NCI-H1436 treated with DMSO at 0.1 percent for 48 hours (cell line): ENCODE results near the gene SLC38A2.
"Not testable (repeated sequence)": the region's sequence is repeated elsewhere in the genome, so short reads cannot be mapped to it uniquely, and the experiment has no call there.

Experiments
- DNase-seq: peaks from one replicate; lab custom pipeline; 2025; lab: John Stamatoyannopoulos, UW

The SLC38A2 gene

DNA sequence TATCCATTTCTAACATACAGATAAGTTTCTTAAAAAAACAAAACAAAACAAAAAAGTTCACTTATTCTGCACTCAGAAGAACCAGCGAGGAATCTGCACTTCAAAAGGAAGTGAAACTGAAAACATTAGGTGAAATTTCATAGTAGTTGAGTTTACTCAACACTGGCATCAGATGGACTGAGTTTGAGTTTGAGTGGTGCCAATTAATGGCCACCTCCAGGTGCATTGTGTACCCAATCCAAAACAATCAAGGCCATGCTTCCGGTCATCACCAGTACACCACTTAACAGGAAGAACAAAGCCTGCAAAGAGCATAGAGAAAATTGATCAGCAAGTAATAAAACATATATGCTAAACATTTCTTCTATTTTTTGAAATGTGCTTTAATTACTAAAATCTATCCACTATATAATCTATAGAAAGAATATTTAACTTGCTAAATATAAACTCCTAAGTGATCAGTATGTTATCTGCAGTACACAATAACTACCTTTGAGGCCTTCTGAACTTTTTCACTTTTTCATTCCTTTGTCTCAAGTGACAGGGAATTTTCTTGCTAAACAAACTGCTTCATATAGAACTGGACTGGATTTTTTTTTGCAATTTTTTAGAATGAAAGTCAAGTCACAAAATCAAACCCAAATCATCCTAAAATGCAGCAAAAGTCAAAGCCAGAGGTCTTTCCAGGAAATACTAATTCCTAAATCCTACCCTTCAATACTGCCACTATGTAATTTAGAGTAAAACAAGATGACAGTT is 11.5 kb downstream of the SLC38A2 start:
- no peak for DNase-seq

- DNase-seq: no peak
Measured at GRCh38 chr12:46360370-46360769, 12.2 kb downstream of the SLC38A2 start.

DNA sequence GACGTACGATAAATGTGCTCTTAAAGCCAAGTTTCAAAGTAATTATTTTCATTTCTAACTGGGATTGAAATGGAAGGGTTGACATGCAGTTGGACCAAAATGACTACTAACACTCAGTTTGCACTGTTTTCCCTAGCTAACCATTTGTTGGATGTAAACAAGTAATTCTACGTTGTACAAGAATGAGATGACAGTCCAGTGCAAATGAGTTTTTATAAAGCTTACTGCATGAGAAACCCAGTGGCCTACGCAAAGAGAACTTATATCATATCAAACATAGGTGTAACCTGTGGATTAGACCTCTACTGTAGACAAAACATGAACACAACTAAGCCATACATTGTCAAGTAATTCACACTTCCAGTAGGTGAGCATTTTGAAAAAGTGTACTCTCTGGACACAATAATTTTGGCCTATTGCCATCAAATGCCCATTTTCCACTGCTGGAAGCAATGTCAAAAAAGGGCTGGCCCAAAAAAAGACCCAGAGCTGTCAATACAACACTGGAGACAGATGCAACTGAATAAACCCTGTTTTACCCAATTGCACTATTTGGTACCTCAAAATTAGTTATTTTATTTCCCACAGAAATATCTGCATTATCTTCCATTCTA is 12.8 kb downstream of the SLC38A2 start:
- DNase-seq: no peak

- DNase-seq: no peak
Measured at GRCh38 chr12:46358791-46359666, 13.5 kb downstream of the SLC38A2 start.

- DNase-seq: no peak
Measured at GRCh38 chr12:46358325-46358700, 14.3 kb downstream of the SLC38A2 start.

DNA sequence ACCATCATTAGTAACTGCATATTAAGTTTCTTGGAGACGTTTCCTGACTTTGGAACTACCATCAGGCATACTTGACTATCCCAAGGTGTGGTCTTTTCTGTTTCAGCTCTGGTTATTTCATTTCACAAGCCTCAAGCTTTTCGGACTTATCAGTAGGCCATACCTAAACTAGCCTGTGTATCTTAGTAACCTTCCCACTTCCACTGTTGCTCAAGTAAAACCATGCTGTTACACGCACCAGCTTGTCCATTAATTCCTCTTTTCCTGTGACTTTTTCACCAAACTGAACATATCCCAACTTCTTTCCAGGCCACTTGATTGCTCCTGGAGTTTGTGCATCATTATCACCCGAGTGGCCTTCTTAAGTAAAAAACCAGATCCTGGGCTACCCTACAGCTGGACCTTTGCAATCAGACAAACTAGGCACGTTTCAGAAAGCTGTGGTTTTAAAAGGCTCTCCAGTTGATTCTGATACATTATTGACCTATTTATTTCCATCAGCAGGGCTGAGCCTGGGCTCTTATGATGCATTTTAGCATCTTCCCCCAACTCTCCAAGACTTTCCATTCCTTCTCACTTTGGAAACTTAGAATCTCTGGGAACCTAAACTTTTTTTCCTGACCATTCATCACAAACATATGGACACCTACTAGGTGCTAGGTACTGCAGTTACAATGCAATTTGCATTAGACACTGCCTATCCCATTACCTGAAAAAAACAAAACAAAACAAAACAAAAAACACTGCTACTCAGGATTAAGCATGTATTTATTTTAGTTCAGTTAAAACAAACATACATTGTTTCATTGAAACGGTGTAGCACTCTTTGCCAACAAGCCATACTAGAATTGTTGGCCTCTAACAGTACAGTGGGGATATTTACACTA is 14.9 kb downstream of the SLC38A2 start:
- no peak for DNase-seq

- no peak for DNase-seq
Measured at GRCh38 chr12:46356655-46357437, 15.7 kb downstream of the SLC38A2 start.

DNA sequence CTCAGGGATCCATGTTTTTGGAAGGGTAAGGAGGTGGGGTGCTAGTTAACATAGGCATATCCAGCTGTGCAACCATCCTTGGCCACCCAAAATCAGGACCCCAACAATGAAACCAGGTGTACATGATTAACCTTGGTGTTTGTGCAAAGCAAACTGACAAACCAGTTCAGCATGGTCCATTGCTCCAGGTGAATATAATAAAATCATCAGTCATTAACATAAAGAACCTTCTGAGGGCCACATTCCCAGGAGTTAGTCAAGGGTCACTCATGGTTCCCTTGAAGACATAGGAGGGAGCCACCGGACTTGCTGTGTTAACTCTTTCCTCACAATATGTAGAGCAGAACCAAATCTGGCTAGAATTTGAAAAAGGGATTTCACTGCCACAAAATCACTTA is 17.8 kb downstream of the SLC38A2 start:
- no peak for DNase-seq

- no peak for DNase-seq
Measured at GRCh38 chr12:46354111-46354801, 18.3 kb downstream of the SLC38A2 start.

DNA sequence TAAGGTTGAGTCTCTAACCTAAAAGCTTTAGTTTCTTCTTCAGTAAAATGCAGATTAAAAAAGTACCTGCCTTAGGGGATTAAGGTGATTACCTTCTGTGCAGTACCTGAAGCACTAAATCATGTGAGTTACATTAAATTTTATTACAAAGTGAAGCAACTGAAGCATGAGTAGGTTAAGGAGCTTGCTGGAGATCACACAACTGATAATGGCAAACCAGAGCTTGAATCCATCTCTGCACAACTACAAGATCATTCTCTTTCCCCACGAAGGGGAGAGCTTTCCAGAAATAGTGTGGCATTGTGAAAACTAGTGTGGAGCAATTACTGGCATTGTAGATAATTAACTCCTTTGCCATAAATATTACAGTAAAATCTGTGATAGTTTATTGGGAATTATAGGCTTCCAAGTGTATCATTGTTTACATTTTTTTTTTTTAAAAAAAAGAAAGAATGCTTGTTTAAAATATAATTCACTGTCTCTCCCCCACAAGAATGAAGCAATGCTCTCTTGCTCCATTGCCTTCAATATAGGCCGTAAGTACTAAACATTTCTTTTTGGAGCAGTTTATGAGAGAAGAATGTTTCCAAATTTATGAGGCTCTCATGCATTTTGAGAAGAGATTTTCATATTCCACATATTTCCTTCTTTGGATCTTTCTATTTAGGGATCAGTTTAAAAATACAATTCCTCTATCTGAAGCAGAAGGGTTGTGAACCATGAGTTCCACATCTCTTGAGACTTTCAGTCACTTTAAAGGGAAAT is 20.5 kb downstream of the SLC38A2 start:
- no peak for DNase-seq

DNA sequence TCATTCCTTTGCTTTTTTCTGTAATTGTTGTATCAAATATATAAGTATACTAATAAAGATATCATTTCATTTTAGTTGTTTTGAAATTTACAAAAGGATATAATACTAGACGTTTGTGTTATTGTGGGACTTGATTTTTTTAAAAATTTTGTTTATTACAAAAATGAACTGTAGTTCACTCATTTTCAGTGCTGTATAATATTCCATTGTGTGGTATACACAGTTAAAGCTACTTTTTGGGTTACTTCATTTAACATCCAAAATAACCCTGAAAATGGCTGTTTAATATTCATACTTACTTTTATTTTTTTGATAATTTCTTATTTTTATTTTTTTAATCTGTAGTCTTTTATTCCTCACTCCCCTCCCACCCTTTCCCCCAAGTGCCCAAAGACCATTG is 21.4 kb downstream of the SLC38A2 start:
- DNase-seq: no peak

GRCh38 chr12:46349253-46349652 is 23.3 kb downstream of the SLC38A2 start:
- DNase-seq: no peak

DNA sequence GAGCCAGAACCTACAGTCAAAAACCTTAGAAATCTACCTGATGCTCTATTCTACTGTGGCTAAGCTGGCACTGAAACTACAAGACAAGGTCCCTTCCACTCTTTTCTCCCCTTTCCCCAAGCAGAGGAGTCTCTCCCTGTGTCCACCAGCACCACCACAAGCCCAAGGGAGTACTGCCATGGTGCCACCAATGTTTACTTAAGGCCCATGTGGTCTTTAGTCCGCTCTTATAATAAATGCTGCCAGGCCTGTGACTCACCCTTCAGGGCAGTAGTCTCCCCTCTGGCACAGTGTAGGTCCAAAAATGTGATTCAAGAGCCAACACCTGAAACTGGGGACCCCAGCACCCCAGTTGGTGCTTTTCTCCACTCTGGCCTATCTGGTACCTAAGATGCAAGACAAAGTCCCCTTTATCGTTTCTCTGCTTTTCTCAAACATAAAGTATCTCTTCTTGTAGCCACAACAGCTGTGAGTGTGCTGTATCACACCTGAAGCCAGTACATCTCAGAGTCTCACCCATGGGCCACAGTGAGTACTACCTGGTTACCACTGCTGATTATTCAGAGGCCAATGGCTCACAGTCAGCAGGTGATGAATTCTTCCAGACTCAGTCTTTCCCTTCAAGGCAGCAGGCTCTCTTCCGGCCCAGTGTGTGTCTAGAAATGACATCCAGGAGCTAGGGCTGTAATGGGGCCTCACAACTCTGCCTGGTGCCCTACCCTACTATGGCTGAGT is 29.3 kb downstream of the SLC38A2 start:
- DNase-seq: no peak

- DNase-seq: no peak
Measured at GRCh38 chr12:46342562-46343033, 30.0 kb downstream of the SLC38A2 start.

- no peak for DNase-seq
Measured at GRCh38 chr12:46339051-46339450, 33.5 kb downstream of the SLC38A2 start.

GRCh38 chr12:46332260-46332659 is 40.3 kb downstream of the SLC38A2 start:
- DNase-seq: no peak

- DNase-seq: not testable (repeated sequence)
Measured at GRCh38 chr12:46325075-46325474, 47.5 kb downstream of the SLC38A2 start.

- DNase-seq: no peak
Measured at GRCh38 chr12:46320731-46321130, 51.8 kb downstream of the SLC38A2 start.

- no peak for DNase-seq
Measured at GRCh38 chr12:46318037-46318436, 54.5 kb downstream of the SLC38A2 start.
